Measurements from ENCODE around the gene PIM3. TPM values are rescaled to one million over a fixed set of nuclear protein-coding genes. Genes with fewer than 3 reads are reported as not detected.

PIM3 gene
- total RNA-seq, 1 donor: 19.9 TPM

- H4K20me1 ChIP-seq (ENCODE audit: insufficient read depth, low read length): no peaks in the 10 kb centered on the region
- no peak for TF ChIP-seq CTCF (IDR thresholded peaks at IDR 0.05; ENCODE audit: extremely low read depth, low read depth, low read length)
- H3K9me3 ChIP-seq (ENCODE audit: low read depth, low read length): no peaks in the 10 kb centered on the region
- H3K36me3 ChIP-seq (ENCODE audit: insufficient read depth, low read length): no peaks in the 10 kb centered on the region
- no peaks in the 10 kb centered on the region for H3K4me1 ChIP-seq (ENCODE audit: insufficient read depth, low read length)
- H3K27me3 ChIP-seq (ENCODE audit: insufficient read depth, low read length): peaks cover 47% of the 10 kb centered on the region
- no peaks in the 10 kb centered on the region for H3K79me2 ChIP-seq (ENCODE audit: insufficient read depth, low read length)
- no peak overlapping the region for H3K4me3 ChIP-seq (ENCODE audit: insufficient read depth, low read length)
- no peak overlapping the region for H3K27ac ChIP-seq (ENCODE audit: low read depth, low read length)
- DNase-seq (ENCODE audit: insufficient read length, low spot score, missing footprints): peak; percentile 63
- no peak overlapping the region for H2AFZ ChIP-seq (ENCODE audit: low read length)
- H3K4me2 ChIP-seq (ENCODE audit: insufficient read depth, low read length): no peak overlapping the region
These were observed 50.3 kb downstream of the PIM3 start for GRCh38 chr22:50010676-50011446.

DNA sequence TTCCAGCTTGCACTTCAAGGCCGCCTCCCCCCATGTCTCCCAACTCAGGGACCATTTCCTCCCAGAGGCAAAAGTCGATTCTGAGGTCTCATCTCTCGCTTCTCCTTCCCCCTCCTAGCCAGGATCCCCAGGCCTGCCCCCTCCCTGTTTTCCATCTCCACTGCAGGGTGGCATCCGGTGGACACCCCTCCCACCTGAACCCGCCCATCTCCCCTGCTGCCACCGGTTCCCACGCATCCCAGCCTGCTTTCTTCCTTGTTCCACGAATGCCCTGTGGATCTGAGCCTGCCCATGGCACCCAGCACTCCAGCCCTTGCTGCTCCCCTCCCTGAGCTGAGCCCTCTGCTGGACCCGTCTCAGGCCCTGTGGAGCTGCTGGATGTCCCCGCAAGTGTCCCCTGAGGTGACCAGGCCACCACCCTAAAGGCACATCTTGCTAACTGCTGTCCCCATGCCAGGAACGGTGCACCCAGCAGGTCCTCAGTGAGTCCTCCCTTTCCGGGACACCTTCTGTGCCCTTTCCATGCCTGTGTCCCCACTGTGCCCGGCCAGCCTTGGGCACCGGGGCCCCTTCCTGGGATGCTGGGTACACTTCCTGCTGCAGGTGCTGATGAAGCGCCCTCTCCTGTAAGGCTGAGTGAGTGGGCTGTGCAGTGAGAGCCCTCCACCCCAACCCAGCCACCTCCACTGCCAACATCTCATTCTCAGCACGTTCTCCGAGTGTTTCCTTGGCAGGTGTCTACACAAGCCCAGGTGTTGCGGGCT, 51.1 kb downstream of the PIM3 start:
- TF ChIP-seq CTCF (IDR thresholded peaks at IDR 0.05; ENCODE audit: extremely low read depth, low read depth, low read length): no peak
- peak; percentile 89 for DNase-seq (ENCODE audit: insufficient read length, low spot score, missing footprints)
- peaks cover 47% of the 10 kb centered on the region for H3K27me3 ChIP-seq (ENCODE audit: insufficient read depth, low read length)

GRCh38 chr22:50012211-50013181, 51.9 kb downstream of the PIM3 start, which contains the start of gene IL17REL:
IL17REL (minus strand) TSS chr22:50012765; CDS start chr22:50012646, 119 bp downstream.
- peak; percentile 97 for DNase-seq (ENCODE audit: insufficient read length, low spot score, missing footprints)
- no peak within 1 kb of the TSS for H3K4me3 ChIP-seq (ENCODE audit: insufficient read depth, low read length)
- no peak within 1 kb of the TSS for H3K27ac ChIP-seq (ENCODE audit: low read depth, low read length)
- no peaks in the 10 kb centered on the region for H3K4me1 ChIP-seq (ENCODE audit: insufficient read depth, low read length)
- H2AFZ ChIP-seq (ENCODE audit: low read length): no peak within 1 kb of the TSS
- H3K4me2 ChIP-seq (ENCODE audit: insufficient read depth, low read length): no peak within 1 kb of the TSS
- H3K27me3 ChIP-seq (ENCODE audit: insufficient read depth, low read length): peaks cover 47% of the 10 kb centered on the region
- TF ChIP-seq CTCF (IDR thresholded peaks at IDR 0.05; ENCODE audit: extremely low read depth, low read depth, low read length): peak; percentile 9
- H3K36me3 ChIP-seq (ENCODE audit: insufficient read depth, low read length): no peaks in the 10 kb centered on the region
- no peaks in the 10 kb centered on the region for H4K20me1 ChIP-seq (ENCODE audit: insufficient read depth, low read length)
- no peaks in the 10 kb centered on the region for H3K79me2 ChIP-seq (ENCODE audit: insufficient read depth, low read length)
- no peaks in the 10 kb centered on the region for H3K9me3 ChIP-seq (ENCODE audit: low read depth, low read length)

More for the DNA sequence above, 51.1 kb downstream of the PIM3 start:
- Histone ChIP-seq H2AFZ (ENCODE audit: low read length) (no peak overlapping the region), H3K9me3 (ENCODE audit: low read depth, low read length) (no peaks in the 10 kb centered on the region), H4K20me1 (ENCODE audit: insufficient read depth, low read length) (no peaks in the 10 kb centered on the region), H3K4me1 (ENCODE audit: insufficient read depth, low read length) (no peaks in the 10 kb centered on the region), H3K4me3 (ENCODE audit: insufficient read depth, low read length) (no peak overlapping the region), H3K27ac (ENCODE audit: low read depth, low read length) (no peak overlapping the region), H3K79me2 (ENCODE audit: insufficient read depth, low read length) (no peaks in the 10 kb centered on the region), H3K4me2 (ENCODE audit: insufficient read depth, low read length) (no peak overlapping the region), H3K36me3 (ENCODE audit: insufficient read depth, low read length) (no peaks in the 10 kb centered on the region)

Small RNA genes lying within 50 kb of the gene (small RNA-seq; reads per million reads assigned to genes)
- not detected for gene MIR6821

Other genes with a start within 250 kb of the PIM3 start
- 23.5 and 25.9 TPM in 2 replicates for gene BRD1, start 132.9 kb upstream of the PIM3 start, total RNA-seq
- gene ZBED4, start 106.9 kb upstream of the PIM3 start, total RNA-seq: 8.0 and 8.3 TPM in 2 replicates
- 18.8 and 20.0 TPM in 2 replicates for gene ALG12, start 42.3 kb upstream of the PIM3 start, total RNA-seq
- gene CRELD2, start 42.1 kb upstream of the PIM3 start, total RNA-seq: 28.0 and 31.1 TPM in 2 replicates
- not detected in 2 replicates for gene IL17REL, start 52.0 kb downstream of the PIM3 start, total RNA-seq
- gene TTLL8, start 97.5 kb downstream of the PIM3 start, total RNA-seq: not detected in 2 replicates
- under 0.01 and 0.88 TPM in 2 replicates for gene MLC1, start 124.7 kb downstream of the PIM3 start, total RNA-seq
- gene MOV10L1, start 129.2 kb downstream of the PIM3 start, total RNA-seq: 0.36 and 0.59 TPM in 2 replicates
- gene PANX2, start 210.0 kb downstream of the PIM3 start, total RNA-seq: under 0.01 and 0.29 TPM in 2 replicates
- 13.6 and 13.8 TPM in 2 replicates for gene TRABD, start 225.1 kb downstream of the PIM3 start, total RNA-seq
- gene SELENOO, start 240.2 kb downstream of the PIM3 start, total RNA-seq: 13.0 and 15.6 TPM in 2 replicates

Measured in osteoblast (primary cell).